Measurements from ENCODE around the gene ELN.

GRCh38 chr7:74010407-74010806, 17.6 kb upstream of the ELN start:
- TF ChIP-seq EZH2 (IDR thresholded peaks at IDR 0.05; ENCODE audit: insufficient read depth, poor library complexity, severe bottlenecking) (no peak), EZH2phosphoT487 (IDR thresholded peaks at IDR 0.05; ENCODE audit: insufficient read depth, low read depth) (no peak)
